ENCODE data around the gene PTGDR2.

- TF ChIP-seq POLR2A (IDR thresholded peaks at IDR 0.05) = no peak
- no peak for TF ChIP-seq CTCF (IDR thresholded peaks at IDR 0.05)
Measured at GRCh38 chr11:60900673-60901404, 45.1 kb upstream of the PTGDR2 start.

Data from gastroesophageal sphincter (tissue), 3 donors.